HTR-8/SVneo (cell line): Measurements from ENCODE around the gene CLTCL1.
"Not testable (repeated sequence)": the region's sequence is repeated elsewhere in the genome, so short reads cannot be mapped to it uniquely, and the experiment has no call there.

ENCODE experiments used
- DNase-seq: peaks from one replicate; pipeline ENCODE4 v3.0.0; 2011; ENCODE audit warnings: low spot score, mixed read lengths; ENCODE audit not compliant: insufficient read length
- FAIRE-seq: peaks from 2 replicates; lab custom pipeline; 2011; peaks lifted over from hg19 to GRCh38; lab: Jason Lieb, UNC

Gene CLTCL1

DNA sequence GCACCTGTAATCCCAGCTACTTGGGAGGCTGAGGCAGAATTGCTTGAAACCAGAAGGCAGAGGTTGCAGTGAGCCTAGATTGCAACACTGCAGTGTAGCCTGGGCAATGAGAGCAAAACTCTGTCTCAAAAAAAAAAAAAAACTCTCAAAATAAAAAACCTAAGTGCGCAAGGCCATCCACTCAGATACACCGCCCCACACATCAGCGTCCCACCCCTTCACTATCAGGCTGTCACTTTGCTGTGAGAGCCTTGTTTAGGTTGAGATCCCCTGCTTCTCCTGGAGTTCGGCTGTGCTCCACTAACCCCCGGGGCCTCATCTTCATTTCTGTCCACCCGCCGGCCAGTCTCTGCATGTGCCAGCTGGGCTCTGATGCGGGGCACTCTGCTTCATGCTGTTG, 125.1 kb downstream of the CLTCL1 start:
- no peak for FAIRE-seq
- DNase-seq, result no peak

DNA sequence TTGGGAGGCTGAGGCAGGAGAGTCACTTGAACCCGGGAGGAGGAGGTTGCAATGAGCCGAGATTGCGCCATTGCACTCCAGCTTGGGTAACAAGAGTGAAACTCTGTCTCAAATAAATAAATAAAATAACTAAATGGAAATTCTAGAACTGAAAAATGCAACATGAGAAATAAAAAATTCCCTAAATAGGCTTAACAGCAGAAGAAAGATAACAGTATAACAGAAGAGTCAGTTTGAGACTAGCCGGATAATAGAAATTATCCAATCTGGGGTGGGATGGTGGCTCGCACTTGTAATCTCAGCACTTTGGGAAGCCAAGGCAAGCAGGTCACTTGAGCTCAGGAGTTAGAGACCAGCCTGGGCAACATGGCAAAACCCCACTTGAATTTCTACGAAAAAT, 127.1 kb downstream of the CLTCL1 start:
- DNase-seq, result no peak
- FAIRE-seq, result no peak

DNA sequence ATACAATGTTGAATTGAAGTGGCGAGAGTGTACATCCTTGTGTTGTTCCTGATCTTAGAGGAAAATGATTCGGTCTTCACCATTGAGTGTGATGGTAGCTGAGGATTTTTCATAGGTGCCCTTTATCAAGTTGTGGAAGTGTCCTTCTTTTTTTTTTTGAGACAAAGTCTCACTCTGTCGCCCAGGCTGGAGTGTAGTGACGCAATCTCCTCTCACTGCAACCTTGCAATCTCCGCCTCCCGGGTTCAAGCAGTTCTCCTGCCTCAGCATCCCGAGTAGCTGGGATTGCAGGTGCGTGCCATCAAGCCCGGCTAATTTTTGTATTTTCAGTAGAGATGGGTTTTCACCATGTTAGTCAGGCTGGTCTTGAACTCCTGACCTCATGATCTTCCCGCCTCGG, 132.9 kb downstream of the CLTCL1 start:
- not testable (repeated sequence) for DNase-seq, FAIRE-seq

DNA sequence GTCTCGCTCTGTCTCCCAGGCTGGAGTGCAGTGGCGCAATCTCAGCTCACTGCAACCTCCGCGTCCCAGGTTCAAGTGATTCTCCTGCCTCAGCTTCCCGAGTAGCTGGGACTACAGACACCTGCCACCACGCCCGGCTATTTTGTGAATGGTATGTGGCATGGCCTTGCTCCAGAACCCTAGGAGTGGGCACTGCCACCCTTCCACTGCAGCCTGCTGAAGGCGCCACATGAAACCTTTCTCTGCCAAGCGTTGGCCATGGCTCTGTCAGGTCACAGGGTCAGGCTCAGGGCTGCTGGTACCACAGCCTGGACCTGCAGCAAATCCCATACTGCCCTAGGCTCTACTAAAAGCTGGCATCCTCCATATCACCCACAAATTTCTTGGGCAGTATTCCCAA, 135.4 kb downstream of the CLTCL1 start:
- not testable (repeated sequence) for DNase-seq, FAIRE-seq

DNA sequence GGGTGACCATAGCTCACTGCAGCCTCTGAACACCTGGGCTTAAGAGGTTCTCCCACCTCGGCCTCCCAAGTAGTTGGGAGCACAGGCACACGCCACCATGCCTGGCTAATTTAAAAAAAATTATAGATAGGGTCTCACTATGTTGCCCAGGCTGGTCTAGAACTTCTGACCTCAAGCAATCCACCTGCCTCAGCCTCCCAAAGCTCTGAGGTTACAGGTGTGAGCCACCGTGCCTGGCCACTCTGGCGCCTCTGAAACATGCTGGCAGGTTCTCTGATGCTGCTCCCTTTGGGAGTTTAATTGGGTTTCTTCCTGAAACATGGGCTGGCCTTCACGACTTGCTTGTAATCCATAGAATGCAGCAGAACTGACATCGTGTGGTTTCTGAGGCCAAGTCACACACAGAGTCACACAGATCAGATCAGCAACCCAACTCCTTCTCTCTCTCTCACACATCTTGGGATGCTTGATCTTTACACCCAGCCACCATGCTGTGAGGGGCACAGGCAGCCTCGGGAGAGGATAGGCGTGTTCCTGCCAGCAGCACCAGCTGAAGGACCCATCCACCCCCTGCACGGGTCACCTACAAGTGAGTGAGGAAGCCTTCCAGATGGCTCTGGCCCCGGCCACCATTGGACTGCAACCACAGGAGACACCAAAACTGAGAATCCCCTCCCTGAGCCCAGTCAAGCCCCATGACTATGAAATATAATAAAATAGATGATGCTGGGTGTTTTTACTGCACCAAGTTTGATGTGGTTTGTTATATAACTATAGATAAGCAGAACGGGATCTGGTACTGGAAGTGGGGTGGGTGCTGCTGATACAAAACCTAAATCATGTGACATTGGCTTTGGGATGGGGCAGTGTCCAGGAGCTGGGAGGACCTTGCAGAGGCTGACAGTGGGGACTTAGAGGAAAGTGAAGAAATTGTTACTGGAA, 138.3 kb downstream of the CLTCL1 start:
- FAIRE-seq, result no peak
- no peak for DNase-seq

DNA sequence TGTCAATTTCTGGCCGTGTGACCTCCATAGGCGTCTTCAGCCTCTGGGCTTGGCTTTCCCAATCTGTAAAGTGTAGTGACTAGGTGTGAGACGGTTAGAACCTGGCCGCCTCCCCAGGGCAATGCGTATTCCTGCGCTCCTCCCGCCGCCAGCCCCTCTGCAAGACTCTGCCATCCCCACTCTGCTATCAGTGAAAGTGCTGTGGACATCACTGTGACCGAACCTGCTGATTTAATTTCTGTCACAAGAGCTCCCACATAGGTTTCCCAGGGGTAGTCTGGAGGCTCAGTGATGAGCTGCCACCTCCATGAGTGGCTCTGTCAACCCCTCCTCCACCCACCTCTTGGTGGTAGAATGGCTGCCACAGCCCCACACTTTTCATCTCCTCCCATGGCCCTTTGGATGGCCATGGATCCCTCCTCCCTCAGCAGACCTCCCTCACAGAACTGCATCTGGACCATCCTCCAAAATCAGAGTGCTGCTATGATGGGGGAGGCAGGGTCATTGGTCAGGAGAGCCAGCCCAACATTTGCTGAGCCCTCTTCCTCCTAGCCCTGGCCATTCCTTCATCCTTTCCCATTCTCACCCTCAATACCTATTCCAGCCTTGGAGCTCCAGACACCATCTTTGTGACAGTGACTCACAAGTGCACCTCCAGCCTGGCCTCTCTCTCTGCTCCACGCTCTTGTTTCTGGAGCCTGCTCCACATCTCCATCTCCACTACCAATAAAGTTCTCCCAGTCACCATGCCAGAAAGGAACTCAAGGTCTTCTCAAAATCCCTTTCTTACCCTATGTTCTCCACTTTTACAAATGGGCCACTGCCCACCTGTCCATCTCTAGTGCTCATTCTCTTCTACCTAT, 140.0 kb downstream of the CLTCL1 start:
- FAIRE-seq (no peak), DNase-seq (no peak)

DNA sequence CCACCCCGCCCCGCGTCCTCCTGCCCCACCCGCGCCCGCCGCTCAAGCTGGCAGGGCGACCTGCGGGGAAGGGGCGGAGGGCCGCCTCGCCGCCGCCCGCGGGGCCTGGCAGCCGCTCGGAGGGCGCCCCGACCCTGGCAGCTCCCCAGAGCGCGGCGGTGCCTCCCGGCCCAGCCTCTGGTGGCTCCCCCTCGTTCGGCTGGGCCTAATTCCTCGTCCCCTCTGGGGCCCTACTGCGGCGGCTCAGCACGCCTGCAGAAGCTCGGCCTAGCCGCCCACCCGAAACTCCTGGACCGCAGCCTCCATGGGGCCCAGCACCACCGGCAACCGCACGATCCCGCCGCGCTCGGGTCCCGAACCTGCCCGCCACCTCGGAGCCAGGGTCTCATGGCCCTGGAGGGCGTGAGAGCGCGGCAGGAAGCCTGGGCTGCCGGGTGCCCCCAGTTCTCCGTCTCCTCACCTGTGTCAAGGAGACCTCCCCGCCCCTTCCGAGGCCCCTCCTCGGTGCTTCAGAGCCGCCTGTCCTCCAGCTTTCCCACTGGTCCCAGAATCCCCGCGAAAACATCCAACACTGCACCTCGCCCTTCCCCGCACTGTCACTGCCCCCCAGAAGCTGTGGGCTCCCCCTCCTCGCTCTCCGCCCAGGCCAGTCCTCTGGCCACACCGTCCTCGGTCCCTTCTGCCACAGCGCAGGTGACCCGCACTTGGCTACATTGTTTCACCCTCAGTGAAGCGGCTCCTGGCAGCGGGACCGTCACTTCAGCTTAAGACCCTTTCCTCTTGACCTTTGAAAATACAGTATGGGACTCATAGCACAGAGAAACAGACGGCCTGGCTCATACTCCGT, 140.8 kb downstream of the CLTCL1 start:
- no peak for DNase-seq
- no peak for FAIRE-seq

DNA sequence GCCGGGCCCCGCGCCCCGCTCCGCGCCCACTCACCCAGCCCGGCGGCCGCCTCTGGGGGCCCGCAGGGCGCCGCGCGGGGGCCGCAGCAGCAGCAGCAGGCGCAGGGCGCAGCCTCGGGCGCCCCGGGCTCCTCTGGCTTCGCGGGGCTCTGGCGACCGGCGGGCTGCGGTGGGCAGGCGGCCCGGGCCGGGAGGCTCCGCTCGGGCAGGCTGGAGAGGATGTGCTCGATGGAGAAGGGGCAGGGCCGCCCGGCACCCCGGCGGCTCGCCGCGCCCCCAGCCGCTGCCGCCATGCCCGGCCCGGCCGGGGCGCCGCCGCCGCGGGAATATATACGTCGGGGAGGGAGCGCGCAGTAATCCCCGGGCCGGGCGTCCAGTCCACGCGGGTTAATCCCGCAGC, 141.5 kb downstream of the CLTCL1 start, which contains the start of gene GSC2:
Gene GSC2 (minus strand): TSS at position 302 of the 400 bp plus-strand sequence. CDS start 9 bp downstream, at position 293.
- FAIRE-seq, result no peak
- DNase-seq, result no peak

DNA sequence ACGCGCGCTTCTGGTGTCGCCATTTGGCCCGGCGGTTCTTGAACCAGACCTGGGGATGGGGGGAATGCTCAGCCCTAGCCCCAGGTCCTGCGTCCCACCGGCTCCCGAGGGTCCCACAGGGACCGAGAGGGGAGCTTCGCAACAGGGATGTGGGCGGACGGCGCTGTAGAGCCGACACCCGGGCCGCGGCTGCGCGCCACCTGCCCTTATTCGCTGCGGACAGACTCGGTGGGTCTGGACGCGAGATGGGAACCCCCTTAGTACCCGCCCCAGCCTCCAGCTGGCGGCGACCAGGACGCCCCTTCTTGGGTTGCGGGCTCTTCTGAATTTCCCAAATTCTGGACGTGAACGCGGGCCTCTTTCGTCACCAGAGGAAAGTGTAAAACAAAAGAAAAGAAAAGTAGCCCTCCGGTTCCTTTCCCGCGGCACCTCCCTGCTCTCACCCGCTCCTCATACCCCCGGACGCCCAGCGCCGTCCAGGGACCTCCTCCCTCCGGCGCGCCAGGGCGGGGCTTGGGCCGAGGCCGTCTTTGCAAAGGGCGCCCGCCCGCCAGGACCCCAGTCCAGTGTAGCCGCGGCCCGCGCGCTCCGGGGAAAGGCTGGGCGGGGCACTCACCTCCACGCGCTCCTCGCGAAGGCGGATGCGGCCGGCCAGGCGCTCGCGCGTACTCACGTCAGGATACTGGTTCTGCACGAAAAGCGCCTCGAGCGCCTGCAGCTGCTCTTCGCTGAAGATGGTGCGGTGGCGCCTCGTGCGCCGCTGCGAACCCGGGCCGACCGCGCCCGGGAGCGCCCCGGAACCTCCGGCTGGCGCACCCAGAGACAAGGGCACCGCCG, 142.3 kb downstream of the CLTCL1 start:
- no peak for DNase-seq
- FAIRE-seq, result no peak

DNA sequence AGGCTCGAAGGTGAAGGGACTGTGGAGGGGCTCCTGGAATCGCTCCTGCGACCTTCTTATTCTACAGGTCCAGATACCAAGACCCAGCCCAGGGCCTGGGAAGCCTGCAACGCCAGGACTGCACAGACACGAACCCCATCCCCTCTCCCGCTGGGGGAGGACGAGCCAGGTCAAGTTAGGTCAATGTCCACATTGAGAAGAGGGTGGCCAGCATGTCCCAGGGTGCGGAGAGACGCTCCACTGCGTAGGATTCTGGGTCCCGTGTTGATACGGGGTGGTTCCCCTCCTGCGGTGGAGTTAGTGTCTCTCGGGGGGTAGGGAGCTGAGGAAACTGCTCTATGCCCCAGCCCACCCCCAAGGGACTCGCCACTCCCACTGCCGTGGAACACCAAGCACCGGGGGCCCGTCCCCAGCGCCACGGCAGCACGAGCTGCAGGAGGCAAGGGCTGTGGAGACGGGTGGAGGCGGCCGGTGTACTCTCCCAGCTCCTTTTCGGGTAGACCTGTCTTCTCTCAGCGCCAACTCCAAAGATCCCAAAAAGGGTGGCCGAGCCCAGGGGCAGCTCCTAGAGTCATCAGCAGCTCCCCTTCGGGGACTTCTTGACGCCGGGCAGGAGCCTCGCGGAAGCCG, 143.0 kb downstream of the CLTCL1 start:
- FAIRE-seq (no peak), DNase-seq (no peak)

DNA sequence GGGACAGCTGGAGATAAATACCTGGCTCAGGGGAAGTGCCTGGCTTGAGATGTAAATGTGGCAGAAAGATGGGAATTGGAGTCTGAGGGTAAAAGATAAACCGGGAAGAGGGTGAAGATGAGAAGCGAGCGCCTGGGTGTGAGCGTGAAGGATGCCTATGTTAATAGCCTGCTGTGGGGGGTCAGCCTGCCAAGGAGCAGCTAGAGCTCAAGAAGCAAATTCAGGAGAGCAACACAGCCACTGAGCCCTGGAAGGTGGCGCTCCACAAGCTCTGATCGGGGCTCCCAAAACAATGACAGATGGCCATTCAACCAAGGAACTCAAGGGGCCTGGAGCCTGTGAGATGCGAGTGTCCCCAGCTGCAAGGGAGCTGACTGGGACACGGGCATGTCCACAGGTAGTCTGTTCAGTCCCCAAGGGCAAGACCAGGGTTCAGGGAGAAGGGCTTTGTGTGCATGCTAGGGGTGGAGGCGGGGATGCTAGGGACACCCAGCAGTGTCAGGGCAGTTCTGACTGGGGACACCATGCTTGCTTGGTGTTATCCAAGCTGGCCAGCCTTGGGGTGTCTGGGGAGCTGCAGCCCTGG, 144.2 kb downstream of the CLTCL1 start:
- DNase-seq, result no peak
- no peak for FAIRE-seq

DNA sequence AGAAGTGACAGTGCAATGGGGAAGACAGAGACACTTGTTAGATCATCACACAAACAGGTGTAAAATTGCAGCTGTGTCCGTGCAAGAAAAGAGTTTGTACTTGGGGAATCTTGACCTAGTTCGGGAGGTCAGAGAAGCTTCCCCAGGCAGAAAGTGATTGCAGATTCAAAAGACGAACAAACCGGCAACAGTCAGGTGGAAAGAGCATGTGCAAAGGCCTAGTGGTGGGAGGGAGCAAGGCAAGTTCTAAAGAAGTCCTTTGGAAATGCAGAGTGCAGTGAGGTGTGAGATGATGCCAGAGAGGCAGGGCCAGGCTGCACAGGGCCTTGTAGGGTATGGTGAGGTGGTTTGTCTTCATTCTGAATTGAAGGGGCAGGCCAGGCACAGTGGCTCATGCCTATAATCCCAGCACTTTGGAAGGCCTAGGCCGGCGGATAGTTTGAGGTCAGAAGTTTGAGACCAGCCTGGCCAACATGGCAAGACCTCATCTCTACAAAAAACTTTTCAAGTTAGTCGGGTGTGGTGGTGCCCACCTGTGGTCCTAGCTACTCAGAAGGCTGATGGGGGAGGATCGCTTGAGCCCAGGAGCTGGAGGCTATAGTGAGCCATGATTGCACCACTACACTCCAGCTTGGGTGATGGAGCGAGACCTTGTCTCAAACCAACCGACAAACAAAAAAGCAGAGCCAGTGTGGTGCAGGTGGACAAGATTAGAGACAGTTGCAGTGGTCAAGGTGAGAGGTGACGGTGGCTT, 145.1 kb downstream of the CLTCL1 start:
- no peak for FAIRE-seq
- no peak for DNase-seq

DNA sequence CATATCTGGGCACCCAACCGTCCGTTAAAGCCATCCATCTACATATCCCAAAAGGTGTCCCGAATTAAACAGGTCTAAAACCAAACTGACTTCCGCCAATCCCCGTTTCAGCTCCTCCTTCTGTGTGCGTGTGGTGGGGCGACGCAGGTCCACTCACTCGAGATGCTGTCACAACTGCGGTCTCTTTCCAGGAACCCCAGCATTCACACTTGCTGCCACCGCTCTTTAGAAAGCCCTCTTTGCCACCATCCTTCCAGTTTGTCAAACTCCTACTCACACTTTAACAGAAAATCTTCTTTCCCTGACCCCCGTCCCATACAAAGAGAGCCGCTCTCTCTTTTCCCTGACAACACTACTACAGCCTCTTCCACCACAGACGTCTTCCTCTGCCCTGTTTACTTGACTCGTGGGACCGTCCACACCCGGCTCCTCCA, 147.5 kb downstream of the CLTCL1 start:
- FAIRE-seq, result no peak
- no peak for DNase-seq

DNA sequence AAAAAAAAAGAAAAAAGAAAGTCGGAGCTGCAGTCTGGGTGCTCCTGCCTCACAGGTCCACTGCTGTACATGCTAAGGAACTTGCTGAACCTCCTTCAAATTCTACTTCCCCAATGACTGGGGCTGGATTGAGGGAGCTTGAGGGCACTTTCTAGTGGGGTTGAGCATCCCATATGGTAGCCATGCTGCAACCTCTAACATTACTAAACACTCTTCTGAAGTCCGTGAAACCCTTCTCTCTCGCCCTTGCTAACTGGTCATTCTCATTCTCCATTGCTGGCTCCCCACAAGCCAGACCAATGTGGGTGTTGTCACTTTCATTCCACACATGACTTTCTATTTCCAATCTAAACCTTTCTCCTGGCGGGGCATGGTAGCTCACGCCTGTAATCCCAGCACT, 148.3 kb downstream of the CLTCL1 start:
- FAIRE-seq (no peak), DNase-seq (no peak)

DNA sequence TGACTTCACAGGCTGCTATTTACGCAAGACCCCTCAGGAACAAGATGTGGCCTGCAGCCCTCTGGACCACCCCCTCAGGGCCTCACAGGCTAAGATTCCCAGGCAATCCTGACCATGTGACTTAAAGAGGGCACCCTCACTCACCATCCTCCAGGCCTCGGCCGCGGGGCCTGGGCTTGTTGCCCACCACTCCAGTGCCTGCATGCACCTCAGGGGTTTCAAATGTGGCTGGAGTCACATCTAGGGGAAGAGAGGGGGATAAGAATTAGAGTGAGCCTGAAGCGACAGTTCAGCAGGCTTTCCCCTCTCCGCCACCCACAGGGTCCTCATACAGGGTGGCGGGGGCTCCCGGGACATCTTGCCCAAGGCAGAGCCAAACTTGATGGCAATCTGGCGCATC, 149.1 kb downstream of the CLTCL1 start:
- DNase-seq (no peak), FAIRE-seq (no peak)

DNA sequence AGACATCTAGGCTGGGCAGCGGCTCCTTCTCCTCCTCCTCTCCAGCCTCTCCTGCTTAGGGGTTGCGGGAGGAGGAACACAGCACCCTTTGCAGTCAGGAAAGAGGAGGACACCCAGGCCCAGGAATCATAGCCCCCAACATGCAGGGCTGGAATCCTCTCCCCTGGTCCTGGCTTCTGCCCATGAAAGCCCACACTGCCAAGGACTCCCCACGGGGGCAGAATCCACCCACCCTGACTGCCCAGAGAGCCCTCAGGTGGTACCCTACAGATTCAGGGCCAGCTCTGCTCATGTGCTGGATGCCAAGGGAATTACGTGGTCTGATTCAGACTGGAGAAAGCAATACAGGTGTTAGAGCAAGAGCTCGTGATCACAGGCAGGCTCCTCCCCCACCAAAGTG, 151.5 kb downstream of the CLTCL1 start:
- DNase-seq (no peak), FAIRE-seq (no peak)

DNA sequence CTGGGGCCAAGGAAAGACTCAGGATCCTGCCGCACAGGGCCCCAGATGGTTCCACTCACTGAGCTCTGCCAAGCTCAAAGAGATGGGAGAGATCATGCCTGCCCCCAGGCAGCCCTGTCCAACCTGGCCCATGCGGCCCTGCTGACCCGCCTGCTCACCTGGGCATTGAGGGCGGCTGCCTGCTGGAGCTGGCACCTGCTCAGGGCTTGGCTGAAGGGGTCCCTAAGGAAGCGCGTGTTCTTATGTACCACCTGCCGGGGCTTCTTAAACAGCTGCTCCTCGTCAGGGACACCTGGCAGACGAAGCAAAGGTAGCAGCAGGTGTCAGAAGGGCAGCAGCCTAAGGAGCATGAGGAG, 152.5 kb downstream of the CLTCL1 start:
- FAIRE-seq (no peak), DNase-seq (no peak)
